Measurements from ENCODE around the gene TBC1D4.
A peak's percentile ranks its signal among the peaks of the same experiment; 100 is the strongest.
"Not testable (repeated sequence)": the region's sequence is repeated elsewhere in the genome, so short reads cannot be mapped to it uniquely, and the experiment has no call there.

The TBC1D4 gene

GRCh38 chr13:75318138-75318833, 163.7 kb downstream of the TBC1D4 start:
- DNase-seq, result no peak

DNA sequence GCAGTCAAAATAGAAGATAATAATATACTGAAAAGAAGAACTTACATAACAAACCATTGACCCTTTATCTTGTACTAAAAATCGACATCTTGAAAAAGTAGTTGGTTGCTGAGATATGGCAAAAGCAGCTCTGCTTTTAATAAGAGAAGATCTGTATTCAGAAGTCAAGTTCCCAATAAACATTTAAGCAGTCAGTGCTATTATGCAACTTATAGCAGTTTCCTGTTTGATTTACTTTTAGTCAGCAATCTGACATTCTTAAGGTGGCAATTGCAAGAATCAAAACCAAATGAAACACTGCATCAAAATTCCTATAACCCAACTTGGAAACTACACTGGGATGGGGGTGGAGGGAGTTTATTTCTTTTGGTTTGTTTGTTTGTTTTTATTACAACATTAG, 165.5 kb downstream of the TBC1D4 start:
- no peak for DNase-seq

DNA sequence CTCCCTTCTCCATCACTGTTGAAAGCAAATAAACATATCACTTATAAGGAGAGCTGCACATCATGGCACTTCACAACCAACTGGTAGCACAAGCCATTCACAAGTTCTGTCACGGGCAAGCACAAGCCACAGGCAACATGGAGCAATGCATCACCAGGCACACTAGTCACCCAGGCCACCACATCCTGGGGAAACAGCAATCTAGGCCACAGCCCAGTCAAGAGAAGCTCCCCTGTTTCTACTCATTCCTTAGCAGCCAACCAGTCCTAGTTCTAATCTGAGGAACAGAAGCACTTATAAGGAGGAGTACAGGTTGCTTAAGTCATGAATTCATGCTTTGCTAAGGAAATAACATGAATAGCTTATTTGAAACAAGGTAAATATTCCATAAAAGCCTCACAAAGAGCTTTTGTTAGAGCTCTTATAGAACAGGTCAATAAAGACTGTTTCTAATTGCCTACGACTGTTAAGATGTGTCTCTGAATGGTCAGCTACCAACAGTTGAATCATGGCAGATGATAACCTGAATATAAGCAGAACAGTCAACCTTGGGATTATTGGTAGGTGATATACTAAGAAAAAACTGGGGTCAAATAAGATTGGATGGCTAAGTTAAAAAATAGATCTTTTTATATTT, 169.0 kb downstream of the TBC1D4 start:
- no peak for DNase-seq

DNA sequence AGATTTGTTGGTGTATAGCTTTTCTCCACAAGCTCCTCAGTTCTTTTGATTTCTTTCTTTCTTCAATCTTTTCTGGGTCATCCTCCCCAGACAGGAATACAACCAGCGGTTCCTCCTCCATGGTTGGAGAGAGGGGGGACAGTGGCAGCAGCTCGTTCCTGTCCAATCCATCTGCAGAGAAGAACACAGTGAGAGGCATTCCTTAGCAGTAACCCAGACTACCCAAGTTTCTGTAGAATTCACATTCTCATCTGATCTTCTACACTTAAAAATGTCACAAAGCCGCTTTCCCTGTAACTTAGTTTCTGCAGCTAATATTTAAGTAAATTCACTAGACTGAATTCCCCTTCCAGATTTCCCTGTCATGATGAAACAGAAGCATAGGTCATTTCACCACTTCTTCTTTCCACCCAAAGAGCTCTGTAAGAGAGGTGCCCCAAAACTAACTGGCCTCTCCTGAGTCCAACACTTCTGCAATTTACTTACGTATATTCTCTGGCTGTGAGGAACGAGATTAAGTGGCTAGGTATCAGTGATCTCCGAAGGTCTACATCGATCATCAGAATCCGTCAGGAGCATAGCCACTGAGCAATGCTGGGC, 171.9 kb downstream of the TBC1D4 start:
- no peak for DNase-seq

DNA sequence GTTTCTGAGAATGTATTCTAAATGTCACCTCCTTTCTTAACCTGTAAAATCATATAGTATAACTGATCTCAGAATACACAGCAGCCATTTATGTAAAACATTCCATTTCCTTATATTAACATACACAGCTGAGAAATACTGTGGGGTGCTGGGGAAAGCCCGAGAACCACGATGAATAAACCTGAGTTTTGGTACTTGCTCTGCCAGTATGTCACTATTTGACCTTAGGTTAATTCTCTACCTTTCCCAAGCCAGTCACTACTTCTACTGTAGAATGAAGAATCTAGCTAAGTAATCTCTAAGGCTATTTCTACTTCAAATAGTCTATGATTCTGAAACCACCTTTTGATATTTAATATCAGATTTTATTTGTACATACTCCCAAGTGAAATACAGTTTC, 173.7 kb downstream of the TBC1D4 start:
- no peak for DNase-seq

- no peak for DNase-seq
Observed at GRCh38 chr13:75307370-75307949, 174.5 kb downstream of the TBC1D4 start.

DNA sequence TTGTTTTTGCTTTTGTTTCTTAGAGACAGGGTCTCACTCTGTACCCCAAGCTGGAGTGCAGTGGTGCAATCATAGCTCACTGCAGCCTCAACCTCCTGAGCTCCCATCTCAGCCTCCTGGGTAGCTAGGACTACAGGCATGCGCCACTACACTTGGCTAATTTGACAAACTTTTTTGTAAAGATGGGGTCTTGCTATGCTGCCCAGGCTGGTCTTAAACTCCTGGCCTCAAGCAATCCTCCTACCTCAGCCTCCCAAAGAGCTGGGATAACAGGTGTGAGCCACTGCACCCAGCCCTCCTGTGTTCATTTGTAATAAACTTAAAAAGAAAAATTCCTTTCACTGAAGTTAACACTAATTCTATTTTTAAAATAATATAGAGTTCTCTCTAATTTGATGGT, 175.0 kb downstream of the TBC1D4 start:
- DNase-seq, result not testable (repeated sequence)

DNA sequence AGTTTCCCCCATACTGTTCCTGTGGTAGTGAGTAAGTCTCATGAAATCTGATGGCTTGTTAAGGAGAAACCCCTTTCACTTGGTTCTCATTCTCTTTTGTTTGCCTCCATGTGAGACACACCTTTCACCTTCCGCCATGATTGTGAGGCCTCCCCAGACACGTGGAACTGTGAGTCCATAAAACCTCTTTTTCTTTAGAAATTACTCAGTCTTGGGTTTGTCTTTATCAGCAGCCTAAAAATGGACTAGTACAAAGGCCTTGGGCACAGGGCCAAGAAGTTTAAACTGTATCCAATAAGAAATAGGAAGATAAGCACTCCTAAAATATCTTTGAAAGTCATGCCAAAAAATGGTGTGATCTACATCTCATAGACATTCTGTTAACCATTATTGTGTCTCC, 176.9 kb downstream of the TBC1D4 start:
- DNase-seq, result no peak

DNA sequence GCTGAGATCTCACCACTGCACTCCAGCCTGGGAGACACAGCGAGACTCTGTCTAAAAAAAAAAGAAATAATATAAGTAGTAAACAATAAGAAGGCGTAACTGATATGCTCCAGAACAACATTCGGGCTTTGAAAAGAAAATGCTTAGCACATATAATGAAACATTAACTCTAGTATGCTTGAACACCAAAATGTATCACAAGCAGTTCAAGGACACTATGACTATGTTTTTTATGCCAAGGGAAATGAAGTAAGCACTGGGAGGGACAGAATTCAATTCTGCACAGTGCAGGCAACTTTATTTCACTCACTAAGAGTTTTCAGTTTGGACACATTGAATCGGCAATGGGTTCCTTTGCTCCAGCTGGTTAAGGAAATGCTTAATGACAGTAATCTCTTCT, 178.7 kb downstream of the TBC1D4 start:
- DNase-seq, result no peak

GRCh38 chr13:75302071-75302698, 179.8 kb downstream of the TBC1D4 start:
- no peak for DNase-seq

GRCh38 chr13:75299913-75300862, 181.8 kb downstream of the TBC1D4 start:
- no peak for DNase-seq

GRCh38 chr13:75299246-75299645, 182.7 kb downstream of the TBC1D4 start:
- DNase-seq, result peak; percentile 26

- DNase-seq, result no peak
Observed at GRCh38 chr13:75296641-75297040, 185.3 kb downstream of the TBC1D4 start.

DNA sequence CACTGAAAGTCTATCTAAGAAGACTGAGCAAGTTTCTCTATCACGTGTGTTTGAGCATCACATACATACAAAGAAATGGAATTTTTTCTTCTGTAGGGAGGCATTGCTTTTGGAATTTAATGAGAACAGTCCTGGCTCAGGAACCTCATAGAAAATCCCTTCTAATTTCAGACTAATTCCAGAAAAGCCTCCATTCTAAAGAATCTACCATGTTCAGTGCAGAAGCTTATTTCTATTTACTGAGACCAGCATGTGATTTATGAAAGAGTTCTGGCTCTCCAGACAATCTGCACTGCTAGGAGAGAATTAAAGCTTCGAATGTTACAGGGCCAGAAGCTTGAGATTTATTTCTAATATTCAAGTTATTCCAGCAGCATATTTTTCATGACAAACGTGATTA, 186.8 kb downstream of the TBC1D4 start:
- no peak for DNase-seq

GRCh38 chr13:75294110-75294509, 187.9 kb downstream of the TBC1D4 start:
- no peak for DNase-seq

DNA sequence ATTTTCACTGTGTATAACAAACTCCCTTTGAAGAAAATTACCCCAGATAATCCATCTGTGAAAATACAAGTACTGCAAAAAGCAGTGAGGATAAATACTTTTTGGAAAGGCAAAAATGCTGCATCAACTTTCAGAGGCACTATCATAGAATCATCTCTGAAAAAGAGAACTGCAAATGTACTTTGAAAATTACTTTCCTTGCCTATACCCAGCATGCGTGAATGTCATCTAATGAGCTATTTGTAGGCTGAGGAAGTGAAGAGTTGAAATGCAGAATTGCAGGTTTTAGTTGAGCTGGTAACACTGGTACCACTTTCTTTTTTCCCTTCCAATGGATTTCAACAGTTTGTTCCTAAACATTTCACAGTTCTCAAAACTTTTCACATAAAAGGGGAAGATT, 196.7 kb downstream of the TBC1D4 start:
- no peak for DNase-seq

DNA sequence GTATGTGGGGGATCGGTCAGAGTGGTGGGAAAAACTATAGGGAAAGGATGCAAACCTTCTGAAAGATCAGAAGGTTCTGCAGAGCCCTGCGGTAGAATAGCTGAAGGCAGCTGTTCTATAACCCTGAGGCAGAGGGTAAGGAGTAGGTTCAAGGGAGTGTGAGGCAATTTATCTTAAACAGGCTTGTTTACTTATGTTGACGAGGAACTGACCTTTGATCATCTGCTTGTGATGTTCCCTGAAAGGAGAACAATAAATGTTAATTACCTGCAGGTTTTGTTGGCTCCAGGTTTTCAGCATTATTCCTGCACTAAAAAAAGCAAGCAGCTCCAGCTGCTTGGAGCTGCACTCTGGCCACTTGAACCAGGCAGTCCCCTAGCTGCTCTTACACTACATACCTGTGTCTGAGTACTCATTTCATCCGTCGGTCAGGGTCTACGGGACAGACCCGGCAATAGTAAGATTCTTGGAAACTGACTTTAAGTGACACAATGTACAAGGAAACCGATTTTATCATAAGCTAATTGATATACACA, 202.1 kb downstream of the TBC1D4 start:
- no peak for DNase-seq

DNA sequence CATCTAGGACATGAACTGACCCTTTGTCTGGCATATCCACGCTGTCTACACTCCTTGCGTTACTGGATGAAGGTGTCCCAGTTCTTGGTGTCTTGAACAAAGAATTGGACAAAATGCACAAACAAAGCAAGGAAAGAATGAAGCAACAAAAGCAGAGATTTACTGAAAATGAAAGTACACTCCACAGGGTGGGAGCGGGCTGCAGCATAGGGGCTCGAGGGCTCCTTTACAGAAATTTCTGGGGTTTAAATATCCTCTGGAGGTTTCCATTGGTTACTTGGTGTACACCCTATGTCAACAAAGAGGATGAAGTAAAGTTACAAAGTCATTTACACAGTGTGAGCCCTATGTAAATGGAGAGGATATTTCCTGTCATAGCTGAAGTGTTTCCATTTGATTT, 208.3 kb downstream of the TBC1D4 start:
- DNase-seq, result not testable (repeated sequence)

- no peak for DNase-seq
Observed at GRCh38 chr13:75271846-75272245, 210.1 kb downstream of the TBC1D4 start.

- DNase-seq, result not testable (repeated sequence)
Observed at GRCh38 chr13:75268481-75268880, 213.5 kb downstream of the TBC1D4 start.

DNA sequence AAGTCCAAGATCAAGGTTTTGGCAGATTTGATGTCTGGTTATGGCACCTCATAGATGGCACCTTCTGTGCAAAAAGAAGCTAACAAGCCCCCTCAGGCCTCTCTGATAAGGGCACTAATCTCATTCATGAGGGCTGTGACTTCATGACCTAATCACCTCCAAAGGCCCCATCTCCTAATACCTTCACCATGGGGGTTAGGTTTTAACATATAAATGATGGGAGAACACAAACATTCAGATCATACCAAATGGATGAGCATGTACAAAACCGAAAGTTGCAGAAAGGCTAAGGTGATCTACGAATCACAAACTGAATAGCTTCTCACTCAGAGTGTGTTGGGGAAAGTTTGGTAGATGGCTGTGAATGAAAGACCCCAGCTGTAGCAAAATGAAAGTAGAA, 217.4 kb downstream of the TBC1D4 start:
- no peak for DNase-seq
